Esophagus squamous epithelium (tissue), 5 donors: ENCODE results near the gene IFT22. TPM values are rescaled to one million over a fixed set of nuclear protein-coding genes. Genes with fewer than 3 reads are reported as not detected.
"Not testable (repeated sequence)": the region's sequence is repeated elsewhere in the genome, so short reads cannot be mapped to it uniquely, and the experiment has no call there.

Experiments
- DNase-seq: peaks from one replicate; lab custom pipeline; 2025; lab: John Stamatoyannopoulos, UW
- H3K27ac ChIP-seq, 4 donors: fragments of 200-600 bp; sonication (generic); one replicate each; pipeline ENCODE4 v1.5.1; 2016 to 2019; ENCODE audit warnings: mild to moderate bottlenecking in 1 of 4
- H3K27me3 ChIP-seq, 4 donors: fragments of 200-600 bp; sonication (generic); 1 replicate in 3 of 4; 2 replicates in 1 of 4; pipeline versions ENCODE4 v1.5.1 to v1.6.0; 2017 to 2021; ENCODE audit warnings: antibody characterized with exemption in 1 of 4
- H3K36me3 ChIP-seq, 3 donors: fragments of 200-600 bp; sonication (generic); one replicate each; pipeline ENCODE4 v1.5.1; 2016 to 2019
- H3K4me1 ChIP-seq, 3 donors: fragments of 200-600 bp; sonication (generic); one replicate each; pipeline ENCODE4 v1.5.1; 2017 to 2019
- H3K4me3 ChIP-seq, 4 donors: fragments of 200-600 bp; sonication (generic); 1 replicate in 3 of 4; 2 replicates in 1 of 4; pipeline ENCODE4 v1.5.1; 2016 to 2019; ENCODE audit warnings: mild to moderate bottlenecking in 2 of 4, moderate library complexity in 1 of 4
- H3K9me3 ChIP-seq, 3 donors: fragments of 200-600 bp; sonication (generic); one replicate each; pipeline ENCODE4 v1.5.1; 2016 to 2019
- POLR2A ChIP-seq, 4 donors: fragments of 450-650 bp; IDR thresholded peaks; one replicate each; pipeline ENCODE4 v1.6.1; 2017; ENCODE audit warnings: antibody characterized with exemption in 4 of 4, mild to moderate bottlenecking in 4 of 4, moderate library complexity in 3 of 4
- WGBS, 2 donors: methylation state at CpG; one replicate each; pipeline ENCODE4 v1.1.5; 2018; 5-methylcytosine and 5-hydroxymethylcytosine counted together
- intact Hi-C: fragments of 100-400 bp; cut with DNase I; formaldehyde crosslinking; loops from one replicate; pipeline ENCODE4 v1.15.0; 2022
- small RNA-seq, 4 donors: library from RNA; depleted of rRNA; stranded (forward); fragments of <200 nt; gene quantifications; one replicate each; pipeline ENCODE3, GENCODE V24; 2016
- total RNA-seq, 4 donors: library from RNA; depleted of rRNA; stranded (reverse); fragments of >200 nt; gene quantifications; one replicate each; pipeline ENCODE4 v1.1.0, GENCODE V29; 2016
- TF ChIP-seq, protein P1 (sequence below), 6 experiments: fragments of 450-650 bp in 4 of 6; fragments of 200-600 bp in 2 of 6; sonication (generic) in 2 of 6; IDR thresholded peaks; one replicate each; pipeline ENCODE4 v1.5.1; 2016 to 2019; ENCODE audit warnings: antibody characterized with exemption in 6 of 6, mild to moderate bottlenecking in 4 of 6, moderate library complexity in 4 of 6
- donor health status: DM: yes; HTN: yes; CAD: no.

IFT22 gene
- total RNA-seq, 4 donors from 2014 or later, result 5.8 to 13.5 (median 9.5) TPM

DNA sequence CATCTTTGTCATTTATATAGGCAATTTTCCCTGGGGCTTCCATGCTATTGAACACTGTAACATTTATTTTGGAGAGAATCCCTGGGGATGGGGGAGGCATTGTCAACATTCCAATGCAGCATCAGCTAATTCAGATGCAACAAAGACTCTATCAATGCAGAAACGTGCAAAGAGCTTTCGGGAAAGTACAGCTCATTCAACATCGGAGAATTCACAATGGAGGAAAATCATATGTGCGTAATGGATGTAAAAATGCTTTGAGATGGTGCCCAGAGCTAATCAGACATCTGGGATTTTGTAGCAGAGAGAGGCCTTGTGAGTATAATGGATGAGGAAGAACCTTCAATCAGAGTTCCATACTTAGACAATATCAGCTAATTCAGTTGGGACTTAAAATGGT lies 48.4 kb downstream of the IFT22 start:
- TF ChIP-seq, protein P1, sequence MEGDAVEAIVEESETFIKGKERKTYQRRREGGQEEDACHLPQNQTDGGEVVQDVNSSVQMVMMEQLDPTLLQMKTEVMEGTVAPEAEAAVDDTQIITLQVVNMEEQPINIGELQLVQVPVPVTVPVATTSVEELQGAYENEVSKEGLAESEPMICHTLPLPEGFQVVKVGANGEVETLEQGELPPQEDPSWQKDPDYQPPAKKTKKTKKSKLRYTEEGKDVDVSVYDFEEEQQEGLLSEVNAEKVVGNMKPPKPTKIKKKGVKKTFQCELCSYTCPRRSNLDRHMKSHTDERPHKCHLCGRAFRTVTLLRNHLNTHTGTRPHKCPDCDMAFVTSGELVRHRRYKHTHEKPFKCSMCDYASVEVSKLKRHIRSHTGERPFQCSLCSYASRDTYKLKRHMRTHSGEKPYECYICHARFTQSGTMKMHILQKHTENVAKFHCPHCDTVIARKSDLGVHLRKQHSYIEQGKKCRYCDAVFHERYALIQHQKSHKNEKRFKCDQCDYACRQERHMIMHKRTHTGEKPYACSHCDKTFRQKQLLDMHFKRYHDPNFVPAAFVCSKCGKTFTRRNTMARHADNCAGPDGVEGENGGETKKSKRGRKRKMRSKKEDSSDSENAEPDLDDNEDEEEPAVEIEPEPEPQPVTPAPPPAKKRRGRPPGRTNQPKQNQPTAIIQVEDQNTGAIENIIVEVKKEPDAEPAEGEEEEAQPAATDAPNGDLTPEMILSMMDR (IDR thresholded peaks at IDR 0.05), result no peak
- no peak for TF ChIP-seq POLR2A (IDR thresholded peaks at IDR 0.05)
- no peaks in the 10 kb centered on the region for H3K36me3 ChIP-seq
- no peaks in the 10 kb centered on the region for H3K9me3 ChIP-seq
- no peaks in the 10 kb centered on the region for H3K4me1 ChIP-seq
- no peak overlapping the region for H3K4me3 ChIP-seq
- H3K27ac ChIP-seq, result no peak overlapping the region
- intact Hi-C loops, result no loop called here
- peaks cover 0 to 77% (median 0%) of the 10 kb centered on the region in 4 donors for H3K27me3 ChIP-seq
- 43 to 68% methylated on average over 4 of the region's 4 CpGs for WGBS, 2 donors
- no peak for DNase-seq

DNA sequence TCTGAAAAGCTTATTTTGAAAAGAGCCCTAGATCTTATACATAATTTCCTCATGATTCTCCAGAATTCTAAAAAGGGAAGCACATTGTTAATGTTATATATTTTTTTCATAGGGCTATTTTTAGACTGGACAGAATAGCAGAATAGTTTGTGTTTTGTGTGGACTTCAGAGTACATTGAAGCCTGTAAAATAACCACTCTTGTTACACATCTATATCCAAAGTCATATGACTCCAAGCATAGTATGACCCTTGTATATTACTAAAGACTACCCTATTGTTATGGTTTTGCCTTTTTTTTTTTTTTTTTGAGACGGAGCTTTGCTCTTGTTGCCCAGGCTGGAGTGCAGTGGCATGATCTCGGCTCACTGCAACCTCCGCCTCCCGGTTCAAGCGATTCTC lies 50.6 kb downstream of the IFT22 start:
- no peaks in the 10 kb centered on the region for H3K4me1 ChIP-seq
- H3K27me3 ChIP-seq, result peaks cover 0 to 55% (median 0%) of the 10 kb centered on the region in 4 donors
- no peak for DNase-seq
- H3K27ac ChIP-seq, result no peak overlapping the region
- intact Hi-C loops, result no loop called here
- TF ChIP-seq, protein P1 (IDR thresholded peaks at IDR 0.05), result no peak
- H3K9me3 ChIP-seq, result no peaks in the 10 kb centered on the region
- WGBS, 2 donors, result 14 to 57% methylated on average over 1 to 5 of the region's 5 CpGs
- no peaks in the 10 kb centered on the region for H3K36me3 ChIP-seq
- H3K4me3 ChIP-seq, result no peak overlapping the region

DNA sequence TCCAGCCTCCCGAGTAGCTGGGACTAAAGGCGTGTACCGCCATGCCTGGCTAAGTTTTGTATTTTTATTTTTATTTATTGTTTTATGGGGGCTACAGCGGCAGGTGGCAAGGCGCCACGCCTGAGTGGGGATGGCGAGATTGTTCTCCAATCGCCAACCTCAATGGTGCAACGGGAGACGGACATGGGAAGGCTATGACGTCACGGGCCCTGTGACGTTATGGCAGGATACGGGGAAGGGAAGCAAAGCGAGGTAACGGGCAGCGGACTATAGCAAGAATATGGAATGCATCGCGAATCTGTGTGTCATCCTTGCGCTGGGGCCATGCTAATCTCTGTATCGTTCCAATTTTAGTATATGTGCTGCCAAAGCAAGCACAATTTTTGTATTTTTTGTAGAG lies 51.9 kb downstream of the IFT22 start:
- 83 to 90% methylated on average over 21 of the region's 21 CpGs for WGBS, 2 donors
- no peak overlapping the region for H3K27ac ChIP-seq
- H3K9me3 ChIP-seq, result no peaks in the 10 kb centered on the region
- no peaks in the 10 kb centered on the region for H3K36me3 ChIP-seq
- H3K27me3 ChIP-seq, result peaks cover 0 to 42% (median 0%) of the 10 kb centered on the region in 4 donors
- no peak overlapping the region for H3K4me3 ChIP-seq
- DNase-seq, result no peak
- intact Hi-C loops, result no loop called here
- TF ChIP-seq, protein P1 (IDR thresholded peaks at IDR 0.05), result no peak
- no peak for TF ChIP-seq POLR2A (IDR thresholded peaks at IDR 0.05)
- no peaks in the 10 kb centered on the region for H3K4me1 ChIP-seq

DNA sequence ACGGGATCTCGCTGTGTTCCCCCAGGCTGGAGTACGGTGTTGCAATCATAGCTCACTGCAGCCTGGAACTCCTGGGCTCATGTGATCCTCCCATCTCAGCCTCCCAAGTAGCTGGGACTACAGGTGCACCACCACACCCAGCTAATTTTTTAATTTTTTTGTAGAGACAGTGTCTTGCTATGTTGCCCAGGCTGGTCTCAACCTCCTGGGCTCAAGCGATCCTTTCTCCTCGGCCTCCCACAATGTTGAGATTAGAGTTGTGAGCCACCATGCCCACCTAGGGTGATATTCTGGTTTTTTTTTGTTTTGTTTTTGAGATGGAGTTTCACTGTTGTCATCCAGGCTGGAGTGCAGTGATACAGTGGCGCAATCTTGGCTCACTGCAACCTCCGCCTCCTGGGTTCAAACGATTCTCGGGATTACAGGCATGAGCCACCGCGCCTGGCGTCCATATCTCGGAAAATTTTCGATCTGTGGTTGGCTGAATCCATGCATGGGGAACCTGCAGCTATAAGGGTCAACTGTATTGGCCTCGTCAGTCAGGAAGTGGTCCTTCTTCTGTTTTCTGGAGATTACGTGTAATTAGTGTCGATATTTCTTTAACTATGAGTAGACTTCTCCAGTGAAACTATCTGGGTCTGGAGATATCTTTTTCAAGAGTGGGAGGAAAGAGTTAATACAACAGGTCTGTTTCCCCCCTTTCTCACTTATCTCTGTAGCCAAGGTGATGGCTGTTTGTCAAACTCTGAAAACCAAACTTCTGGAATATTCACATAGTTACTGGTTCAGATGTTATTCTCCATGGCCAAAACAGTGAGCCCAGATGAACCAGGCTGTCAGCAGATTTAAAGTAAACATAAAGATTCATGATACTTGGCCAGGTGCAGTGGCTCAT lies 55.7 kb downstream of the IFT22 start:
- DNase-seq, result no peak
- no peak for TF ChIP-seq POLR2A (IDR thresholded peaks at IDR 0.05)
- TF ChIP-seq, protein P1 (IDR thresholded peaks at IDR 0.05), result no peak
- no peaks in the 10 kb centered on the region for H3K4me1 ChIP-seq
- 73 to 75% methylated on average over 15 to 17 of the region's 17 CpGs for WGBS, 2 donors
- no peaks in the 10 kb centered on the region for H3K36me3 ChIP-seq
- peaks cover 0 to 24% (median 0%) of the 10 kb centered on the region in 4 donors for H3K27me3 ChIP-seq
- H3K27ac ChIP-seq, result no peak overlapping the region
- intact Hi-C loops, result no loop called here
- no peak overlapping the region for H3K4me3 ChIP-seq
- H3K9me3 ChIP-seq, result no peaks in the 10 kb centered on the region

DNA sequence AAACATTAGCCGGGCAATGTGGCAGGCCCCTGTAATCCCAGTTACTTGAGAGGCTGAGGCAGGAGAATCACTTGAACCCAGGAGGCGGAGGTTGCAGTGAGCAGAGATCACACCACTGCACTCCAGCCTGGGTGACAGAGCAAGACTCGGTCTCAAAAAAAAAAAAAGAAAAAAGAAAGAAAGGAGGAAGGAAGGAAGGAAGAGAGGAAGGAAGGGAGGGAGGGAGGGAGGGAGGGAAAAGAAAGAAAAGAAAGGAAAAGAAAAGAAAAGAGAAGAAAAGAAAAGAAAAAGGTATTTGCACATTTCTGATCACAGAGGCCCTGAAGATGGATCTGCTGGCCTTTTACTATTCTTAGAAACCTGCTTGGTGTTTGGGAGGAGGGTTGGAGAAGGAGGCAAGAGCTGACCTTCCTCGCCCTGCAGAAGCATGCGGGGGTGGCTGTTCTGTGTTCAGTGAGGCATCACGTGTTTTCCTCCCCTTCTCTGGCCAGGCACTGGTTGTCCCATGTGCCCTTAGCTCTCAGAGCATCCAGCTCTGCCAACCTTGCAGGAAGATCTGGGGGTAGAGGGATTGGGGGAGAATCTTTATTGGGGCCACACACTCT lies 57.4 kb downstream of the IFT22 start:
- H3K4me3 ChIP-seq, H3K36me3 ChIP-seq, intact Hi-C loops, H3K4me1 ChIP-seq, DNase-seq, H3K9me3 ChIP-seq, H3K27ac ChIP-seq: not testable (repeated sequence)
- WGBS, 2 donors, result 34 to 42% methylated on average over 5 to 6 of the region's 6 CpGs
- peaks cover 0 to 15% (median 0%) of the 10 kb centered on the region in 4 donors for H3K27me3 ChIP-seq

Small RNA genes within 50 kb of the gene (small RNA-seq; reads per million reads assigned to genes)
- 0 to 0.15 (median 0) reads per million in 4 donors for gene RNU6-1104P

Other genes starting within 250 kb of the IFT22 start
- 10 to 100 TPM; 12.1 to 19.6 (median 13.6) TPM for gene TRIM56, start 236.3 kb downstream of the IFT22 start, total RNA-seq
- 1 to 10 TPM; 1.1 to 4.8 (median 3.1) TPM for gene SERPINE1, start 194.7 kb downstream of the IFT22 start, total RNA-seq
- 100 to 1,000 TPM in 1 of 4 donors, 10 to 100 TPM in 3; 42.7 to 144 (median 64.3) TPM for gene AP1S1, start 167.3 kb downstream of the IFT22 start, total RNA-seq
- gene VGF, start 156.2 kb downstream of the IFT22 start, total RNA-seq, result not detected
- not detected for gene NAT16, start 141.5 kb downstream of the IFT22 start, total RNA-seq
- gene MOGAT3, start 120.8 kb downstream of the IFT22 start, total RNA-seq, result not detected
- gene PLOD3, start 104.2 kb downstream of the IFT22 start, total RNA-seq, result 10 to 100 TPM in 2 of 4 donors, 1 to 10 TPM in 2; 2.5 to 14.5 (median 9.7) TPM
- gene ZNHIT1, start 103.6 kb downstream of the IFT22 start, total RNA-seq, result 10 to 100 TPM; 51.3 to 87.9 (median 64.4) TPM
- 1 to 10 TPM; 3.1 to 6.7 (median 4.2) TPM for gene CLDN15, start 84.0 kb downstream of the IFT22 start, total RNA-seq
- gene FIS1, start 76.7 kb downstream of the IFT22 start, total RNA-seq, result 100 to 1,000 TPM; 127 to 233 (median 145) TPM
- gene COL26A1, start 41.1 kb upstream of the IFT22 start, total RNA-seq, result not detected